ENCODE results near the gene CERCAM.
"Not testable (repeated sequence)": the region's sequence is repeated elsewhere in the genome, so short reads cannot be mapped to it uniquely, and the experiment has no call there.

The CERCAM gene

DNA sequence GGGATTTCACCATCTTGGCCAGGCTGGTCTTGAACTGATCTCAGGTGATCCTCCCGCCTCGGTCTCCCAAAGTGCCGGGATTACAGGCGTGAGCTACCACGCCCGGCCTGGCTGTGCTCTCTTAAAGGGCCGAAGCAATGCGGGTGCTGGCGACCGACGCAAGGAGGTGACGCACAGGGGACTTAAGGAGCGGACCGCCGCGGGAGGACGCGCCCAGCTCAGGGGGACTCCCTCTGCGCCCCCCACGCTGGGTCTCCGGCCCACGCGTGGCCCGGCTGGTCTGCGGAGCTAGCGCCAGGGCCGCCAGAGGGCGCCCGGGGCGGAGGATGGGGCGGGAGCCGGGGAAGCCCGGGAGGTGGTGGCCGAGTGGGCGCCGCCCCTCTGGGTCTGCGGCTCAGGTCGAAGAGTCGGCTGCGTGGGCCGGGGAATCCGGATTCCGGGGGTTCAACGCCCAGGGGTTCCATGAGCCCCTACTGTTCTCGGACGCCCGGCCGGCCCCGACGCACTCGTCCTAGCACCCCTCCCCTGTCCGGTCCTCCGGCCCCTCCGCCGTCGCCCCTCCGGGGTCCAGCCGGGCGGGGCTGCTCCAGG is 502 bp upstream of the CERCAM start:
- DNase-seq, result peak; percentile 70

DNA sequence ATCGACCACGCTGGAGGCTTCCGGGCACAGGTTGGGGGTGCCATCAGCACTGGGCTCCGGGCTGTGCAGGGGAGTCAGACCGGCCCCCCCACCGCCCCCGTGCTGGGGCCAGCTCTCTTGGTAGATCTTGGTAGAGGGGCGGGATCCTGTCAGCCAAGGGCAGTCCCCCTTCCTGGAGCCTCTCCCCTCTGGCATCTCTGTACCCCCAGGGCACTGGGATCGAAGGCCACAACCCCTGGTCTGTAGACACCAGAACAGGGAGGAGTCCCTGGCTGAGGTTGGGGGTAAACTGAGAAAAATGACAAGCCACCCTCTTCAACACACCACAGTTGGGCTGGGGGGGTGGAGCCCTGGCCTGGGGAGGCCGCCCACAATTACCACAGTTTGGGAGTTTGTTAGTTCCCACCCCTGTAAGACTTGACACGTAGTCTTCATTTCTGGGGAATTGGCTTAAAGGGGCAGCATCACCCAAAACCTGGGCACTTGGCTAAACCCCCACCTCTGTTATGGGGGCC is 882 bp downstream of the CERCAM start:
- DNase-seq, result no peak

DNA sequence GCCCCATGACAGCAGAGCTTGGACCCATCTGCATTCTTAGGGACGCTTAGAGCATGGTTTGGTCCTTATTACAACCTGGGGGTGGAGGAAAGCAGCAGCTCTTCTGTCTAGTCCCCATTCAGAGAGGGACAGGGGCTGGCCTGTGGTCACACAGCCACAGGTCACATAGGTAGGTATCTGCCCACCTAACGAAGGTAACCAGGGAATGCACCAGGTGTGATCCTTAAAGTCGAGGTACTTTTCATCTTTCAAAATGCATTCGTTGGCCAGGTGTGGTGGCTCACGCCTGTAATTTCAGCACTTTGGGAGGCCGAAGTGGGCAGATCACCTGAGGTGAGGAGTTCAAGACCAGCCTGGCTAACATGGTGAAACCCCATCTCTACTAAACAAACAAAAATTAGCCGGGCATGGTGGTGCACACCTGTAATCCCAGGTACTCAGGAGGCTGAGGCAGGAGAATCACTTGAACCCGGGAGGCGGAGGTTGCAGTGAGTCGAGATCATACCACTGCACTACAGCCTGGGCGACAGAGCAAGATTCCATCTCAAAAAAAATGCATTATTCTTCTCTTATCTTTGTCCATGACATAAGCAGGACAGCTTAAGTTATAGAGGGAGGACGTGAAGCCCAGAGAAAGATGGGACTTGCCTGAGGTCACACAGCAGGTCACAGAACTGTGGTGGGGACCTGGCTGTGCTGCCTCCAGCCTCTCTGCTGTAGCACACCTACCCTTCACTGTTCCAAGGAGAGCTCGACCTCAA is 1.5 kb downstream of the CERCAM start:
- not testable (repeated sequence) for DNase-seq

DNA sequence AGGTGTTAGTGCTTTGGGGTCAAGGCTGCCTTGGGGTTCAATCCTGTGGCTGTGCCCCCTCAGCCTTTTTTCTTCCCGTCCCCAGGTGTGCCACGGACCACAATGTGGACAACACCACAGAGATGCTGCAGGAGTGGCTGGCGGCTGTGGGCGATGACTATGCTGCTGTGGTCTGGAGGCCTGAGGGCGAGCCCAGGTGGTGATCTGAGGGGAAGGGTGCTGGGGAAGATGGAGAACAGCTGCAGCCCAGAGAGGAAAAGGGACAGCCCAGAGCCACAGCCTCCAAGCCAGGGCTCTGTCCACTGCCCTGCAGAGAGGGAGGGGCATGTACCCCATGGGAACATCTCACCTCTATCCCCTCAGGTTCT is 2.1 kb downstream of the CERCAM start:
- no peak for DNase-seq

DNA sequence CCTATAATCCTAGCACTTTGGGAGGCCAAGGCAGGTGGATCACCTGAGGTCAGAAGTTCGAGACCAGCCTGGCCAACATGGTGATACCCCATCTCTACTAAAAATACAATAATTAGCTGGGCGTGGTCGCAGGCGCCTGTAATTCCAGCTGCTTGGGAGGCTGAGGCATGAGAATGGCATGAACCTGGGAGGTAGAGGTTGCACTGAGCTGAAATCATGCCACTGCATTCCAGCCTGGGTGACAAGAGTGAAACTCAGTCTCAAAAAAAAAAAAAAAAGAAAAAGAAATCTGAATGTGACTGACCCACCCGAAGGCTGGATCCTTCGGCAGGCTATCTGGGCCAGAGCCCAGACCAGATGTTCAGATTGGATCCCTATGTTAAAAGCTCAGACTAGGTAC is 2.7 kb downstream of the CERCAM start:
- not testable (repeated sequence) for DNase-seq

- no peak for DNase-seq
Observed at GRCh38 chr9:128424268-128424780, 3.7 kb downstream of the CERCAM start.

DNA sequence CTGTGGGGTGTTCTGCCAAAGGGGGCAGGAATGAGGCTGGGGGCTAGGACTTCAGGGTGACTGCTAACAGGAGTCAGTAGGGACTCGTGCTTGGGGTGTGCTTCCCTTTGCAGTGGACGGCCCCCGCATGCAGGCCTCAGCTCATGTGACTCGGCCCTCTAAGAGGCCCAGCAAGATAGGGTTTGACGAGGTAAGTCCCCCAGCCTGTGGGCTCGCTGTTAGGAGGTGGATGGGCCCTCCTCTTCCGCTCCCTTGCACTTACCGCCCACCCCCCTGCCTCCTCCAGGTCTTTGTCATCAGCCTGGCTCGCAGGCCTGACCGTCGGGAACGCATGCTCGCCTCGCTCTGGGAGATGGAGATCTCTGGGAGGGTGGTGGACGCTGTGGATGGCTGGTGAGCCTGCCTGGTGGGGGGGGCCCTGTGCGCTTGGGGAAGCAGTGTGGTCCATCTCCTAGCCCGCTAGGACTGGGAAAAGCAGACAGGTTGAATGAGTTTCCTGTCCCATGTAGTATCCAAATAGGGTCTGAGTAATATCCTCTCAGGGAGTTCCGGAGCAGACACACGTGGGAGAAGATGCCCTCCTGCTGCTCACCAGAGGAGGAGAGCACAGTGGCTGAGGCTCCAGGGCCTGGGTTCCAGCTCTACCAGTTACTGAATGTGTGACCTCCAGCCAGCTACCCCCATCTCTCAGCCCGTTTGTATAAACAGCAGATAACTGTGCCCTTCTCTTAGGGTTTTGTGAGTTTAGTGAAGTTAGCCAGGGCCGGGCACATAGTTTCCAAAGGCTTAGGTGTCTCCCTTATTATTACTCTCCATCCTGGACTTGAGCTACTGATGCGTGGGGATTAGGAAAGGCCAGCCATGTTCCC is 8.2 kb downstream of the CERCAM start:
- DNase-seq, result no peak

GRCh38 chr9:128429513-128430086 is 8.9 kb downstream of the CERCAM start:
- no peak for DNase-seq

- DNase-seq, result no peak
Observed at GRCh38 chr9:128431207-128431606, 10.6 kb downstream of the CERCAM start.

- no peak for DNase-seq
Observed at GRCh38 chr9:128434340-128434739, 13.7 kb downstream of the CERCAM start.

- no peak for DNase-seq
Observed at GRCh38 chr9:128435611-128436010, 15.0 kb downstream of the CERCAM start.

DNA sequence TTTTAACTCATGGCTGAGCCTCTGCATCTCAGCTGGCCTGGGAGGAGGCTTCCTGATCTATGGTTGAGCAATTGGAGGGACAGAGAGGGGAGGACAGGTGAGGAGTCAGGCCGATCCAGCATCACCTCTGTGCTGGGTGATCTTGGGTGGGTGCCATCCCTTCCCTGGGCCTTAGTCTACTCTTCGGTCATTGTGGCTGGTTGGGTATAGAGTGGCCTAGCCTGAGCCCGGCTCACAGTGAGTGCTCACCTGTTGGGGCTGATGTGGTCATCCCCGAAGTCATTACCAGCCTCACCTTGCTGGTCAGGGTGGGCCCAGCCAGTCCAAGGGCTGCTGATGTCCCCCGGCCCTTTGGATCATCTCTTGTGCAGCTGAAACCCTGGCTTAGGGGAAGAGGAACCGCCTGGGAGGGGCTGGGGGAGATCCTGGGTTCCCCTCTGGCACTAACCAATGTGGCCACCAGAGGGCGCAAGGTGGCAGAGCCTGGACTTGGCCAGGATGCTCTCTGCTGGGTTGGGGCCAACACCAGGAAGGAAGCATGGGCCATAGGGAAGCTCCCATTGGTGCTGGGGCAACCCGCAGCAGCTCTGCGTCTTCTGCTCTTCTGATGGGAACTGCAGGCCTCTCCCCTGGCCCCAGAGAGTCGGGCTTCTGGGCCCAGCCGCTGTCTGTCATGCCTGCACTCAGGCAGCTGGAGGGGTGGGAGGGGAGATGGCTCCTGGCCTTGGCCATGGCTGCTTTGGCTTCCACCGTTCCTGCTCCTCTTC is 17.9 kb downstream of the CERCAM start:
- DNase-seq, result peak; percentile 73

GRCh38 chr9:128439273-128439672 is 18.6 kb downstream of the CERCAM start:
- no peak for DNase-seq

- DNase-seq, result no peak
Observed at GRCh38 chr9:128442150-128442549, 21.5 kb downstream of the CERCAM start.

GRCh38 chr9:128446505-128446904 is 25.8 kb downstream of the CERCAM start:
- DNase-seq, result not testable (repeated sequence)

- no peak for DNase-seq
Observed at GRCh38 chr9:128448746-128449145, 28.1 kb downstream of the CERCAM start.

GRCh38 chr9:128454991-128455390 is 34.3 kb downstream of the CERCAM start:
- DNase-seq, result no peak

GRCh38 chr9:128455849-128456612 is 35.4 kb downstream of the CERCAM start, which contains the start of gene ODF2:
Gene ODF2 (plus strand): TSS chr9:128456006. CDS start chr9:128456092, 86 bp downstream.
- peak; percentile 97 for DNase-seq

GRCh38 chr9:128456613-128457061 is 36.0 kb downstream of the CERCAM start:
- DNase-seq, result peak; percentile 68

GRCh38 chr9:128457207-128457606 is 36.5 kb downstream of the CERCAM start:
- no peak for DNase-seq

DNA sequence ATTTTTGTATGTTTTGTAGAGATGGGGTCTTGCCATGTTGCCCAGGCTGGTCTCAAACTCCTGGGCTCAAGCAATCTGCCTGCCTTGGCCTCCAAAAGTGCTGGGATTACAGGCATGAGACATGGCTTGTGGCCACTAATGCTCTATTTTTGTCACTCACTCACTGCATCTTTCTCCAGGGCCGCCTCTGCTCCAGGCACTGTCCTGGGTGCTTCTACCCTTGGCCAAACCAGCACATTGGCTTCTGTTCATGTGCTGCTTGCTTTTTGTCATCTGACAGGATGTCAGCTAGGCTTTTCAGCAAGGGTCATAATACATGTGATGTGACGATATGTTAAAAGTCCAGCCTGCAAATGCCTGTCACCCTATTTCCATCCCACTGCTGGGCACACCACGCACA is 38.4 kb downstream of the CERCAM start:
- no peak for DNase-seq
